ENCODE results near the gene PCMT1. TPM values are rescaled to one million over a fixed set of nuclear protein-coding genes. Genes with fewer than 3 reads are reported as not detected.
"Not testable (repeated sequence)": the region's sequence is repeated elsewhere in the genome, so short reads cannot be mapped to it uniquely, and the experiment has no call there.

PCMT1 gene
- total and polyA plus RNA-seq, 2 experiments from 2014 or later = 110 to 126 TPM

- H3K27ac ChIP-seq = no peak overlapping the region
- H3K9me2 ChIP-seq (replicated peaks; ENCODE audit: insufficient read depth) = no peaks in the 10 kb centered on the region
- no peaks in the 10 kb centered on the region for H3K27me3 ChIP-seq
- WGBS (ENCODE audit: low lambda C conversion rate, missing lambda C conversion rate) = 98% methylated on average over 8 of the region's 8 CpGs
- H3K4me3 ChIP-seq = no peak overlapping the region
- no peak overlapping the region for H3K4me2 ChIP-seq
- DNase-seq (ENCODE audit: low spot score) = no peak
- peaks cover 4% of the 10 kb centered on the region for H3K4me1 ChIP-seq (ENCODE audit: insufficient read depth)
- TF ChIP-seq CTCF (IDR thresholded peaks at IDR 0.05; ENCODE audit: poor library complexity) = no peak
- TF ChIP-seq EZH2phosphoT487 (IDR thresholded peaks at IDR 0.05; ENCODE audit: low read depth, severe bottlenecking, unreplicated experiment) = no peak
- no peak for TF ChIP-seq EZH2 (IDR thresholded peaks at IDR 0.05; ENCODE audit: borderline replicate concordance)
- no peaks in the 10 kb centered on the region for H3K9me3 ChIP-seq (ENCODE audit: low read depth)
- H4K20me1 ChIP-seq (ENCODE audit: insufficient read depth, poor library complexity, severe bottlenecking) = no peaks in the 10 kb centered on the region
- no peak overlapping the region for H2AFZ ChIP-seq
- no peaks in the 10 kb centered on the region for H3K36me3 ChIP-seq (replicated peaks; ENCODE audit: insufficient read depth, low read depth)
- H3K79me2 ChIP-seq = no peaks in the 10 kb centered on the region
Measured at GRCh38 chr6:149729824-149730223, 19.7 kb upstream of the PCMT1 start.

- Histone ChIP-seq H3K79me2 (no peaks in the 10 kb centered on the region), H3K27me3 (no peaks in the 10 kb centered on the region), H3K27ac (no peak overlapping the region), H3K9me3 (ENCODE audit: low read depth) (no peaks in the 10 kb centered on the region), H3K9me2 (replicated peaks; ENCODE audit: insufficient read depth) (no peaks in the 10 kb centered on the region), H2AFZ (no peak overlapping the region), H3K4me2 (no peak overlapping the region), H4K20me1 (ENCODE audit: insufficient read depth, poor library complexity, severe bottlenecking) (no peaks in the 10 kb centered on the region), H3K4me3 (no peak overlapping the region), H3K4me1 (ENCODE audit: insufficient read depth) (peaks cover 4% of the 10 kb centered on the region), H3K36me3 (replicated peaks; ENCODE audit: insufficient read depth, low read depth) (no peaks in the 10 kb centered on the region)
- no peak for TF ChIP-seq EZH2 (IDR thresholded peaks at IDR 0.05; ENCODE audit: borderline replicate concordance)
- TF ChIP-seq EZH2phosphoT487 (IDR thresholded peaks at IDR 0.05; ENCODE audit: low read depth, severe bottlenecking, unreplicated experiment) = no peak
- TF ChIP-seq CTCF (IDR thresholded peaks at IDR 0.05; ENCODE audit: poor library complexity) = no peak
- DNase-seq (ENCODE audit: low spot score) = no peak
- WGBS (ENCODE audit: low lambda C conversion rate, missing lambda C conversion rate) = 95% methylated on average over 2 of the region's 2 CpGs
Measured at GRCh38 chr6:149733089-149733720, 16.3 kb upstream of the PCMT1 start.

- Histone ChIP-seq H3K4me2 (no peak overlapping the region), H3K9me3 (ENCODE audit: low read depth) (no peaks in the 10 kb centered on the region), H3K4me1 (ENCODE audit: insufficient read depth) (no peaks in the 10 kb centered on the region), H3K79me2 (no peaks in the 10 kb centered on the region), H3K27me3 (no peaks in the 10 kb centered on the region), H3K36me3 (replicated peaks; ENCODE audit: insufficient read depth, low read depth) (no peaks in the 10 kb centered on the region), H3K9me2 (replicated peaks; ENCODE audit: insufficient read depth) (no peaks in the 10 kb centered on the region), H2AFZ (no peak overlapping the region), H3K27ac (no peak overlapping the region), H4K20me1 (ENCODE audit: insufficient read depth, poor library complexity, severe bottlenecking) (no peaks in the 10 kb centered on the region), H3K4me3 (no peak overlapping the region)
- TF ChIP-seq CTCF (IDR thresholded peaks at IDR 0.05; ENCODE audit: poor library complexity) (no peak), EZH2phosphoT487 (IDR thresholded peaks at IDR 0.05; ENCODE audit: low read depth, severe bottlenecking, unreplicated experiment) (no peak), EZH2 (IDR thresholded peaks at IDR 0.05; ENCODE audit: borderline replicate concordance) (no peak)
- DNase-seq (ENCODE audit: low spot score) = no peak
- 100% methylated on average over 1 of the region's 1 CpG for WGBS (ENCODE audit: low lambda C conversion rate, missing lambda C conversion rate)
Measured at GRCh38 chr6:149734915-149735314, 14.6 kb upstream of the PCMT1 start.

- 92% methylated on average over 10 of the region's 10 CpGs for WGBS (ENCODE audit: low lambda C conversion rate, missing lambda C conversion rate)
- not testable (repeated sequence) for H2AFZ ChIP-seq; H4K20me1 ChIP-seq (ENCODE audit: insufficient read depth, poor library complexity, severe bottlenecking); H3K9me2 ChIP-seq (replicated peaks; ENCODE audit: insufficient read depth); DNase-seq (ENCODE audit: low spot score); H3K4me1 ChIP-seq (ENCODE audit: insufficient read depth); H3K4me3 ChIP-seq; H3K27me3 ChIP-seq; H3K9me3 ChIP-seq (ENCODE audit: low read depth); H3K27ac ChIP-seq; H3K36me3 ChIP-seq (replicated peaks; ENCODE audit: insufficient read depth, low read depth)
- Histone ChIP-seq H3K79me2 (peaks cover 26% of the 10 kb centered on the region), H3K4me2 (peak overlapping the region; percentile 74)
Measured at GRCh38 chr6:149745252-149745651, 4.3 kb upstream of the PCMT1 start.

Measured in hepatocyte (in vitro differentiated cells).